HG02870 (cell line): ENCODE results near the gene NUDT8.
"Not testable (repeated sequence)": the region's sequence is repeated elsewhere in the genome, so short reads cannot be mapped to it uniquely, and the experiment has no call there.

ENCODE experiments used
- ATAC-seq: cut with Tn5 transposase; IDR thresholded peaks from one replicate; pipeline ENCODE4 v1.9.1; 2021; ENCODE audit warnings: mild to moderate bottlenecking, moderate library complexity; ENCODE audit not compliant: unreplicated experiment

NUDT8 gene

DNA sequence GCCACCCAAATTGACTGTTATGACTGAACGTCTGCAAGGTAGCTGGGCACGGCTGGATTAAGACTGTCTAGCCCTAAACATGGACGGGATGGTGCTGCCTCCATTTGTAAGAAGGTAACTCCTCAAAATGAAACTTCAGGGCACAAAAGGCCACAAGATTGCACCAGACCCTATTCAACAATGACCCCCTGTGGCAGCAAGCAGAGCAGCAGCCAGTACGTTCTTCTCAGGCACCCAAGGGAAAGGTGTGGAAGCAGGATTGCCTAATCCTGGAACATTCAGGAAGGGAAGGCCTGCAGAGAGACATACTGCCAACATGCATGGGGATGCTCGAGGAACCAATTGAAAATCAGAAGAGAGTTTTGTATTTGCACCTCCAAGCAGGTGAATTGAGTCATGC lies 14.3 kb upstream of the NUDT8 start:
- no peak for ATAC-seq

DNA sequence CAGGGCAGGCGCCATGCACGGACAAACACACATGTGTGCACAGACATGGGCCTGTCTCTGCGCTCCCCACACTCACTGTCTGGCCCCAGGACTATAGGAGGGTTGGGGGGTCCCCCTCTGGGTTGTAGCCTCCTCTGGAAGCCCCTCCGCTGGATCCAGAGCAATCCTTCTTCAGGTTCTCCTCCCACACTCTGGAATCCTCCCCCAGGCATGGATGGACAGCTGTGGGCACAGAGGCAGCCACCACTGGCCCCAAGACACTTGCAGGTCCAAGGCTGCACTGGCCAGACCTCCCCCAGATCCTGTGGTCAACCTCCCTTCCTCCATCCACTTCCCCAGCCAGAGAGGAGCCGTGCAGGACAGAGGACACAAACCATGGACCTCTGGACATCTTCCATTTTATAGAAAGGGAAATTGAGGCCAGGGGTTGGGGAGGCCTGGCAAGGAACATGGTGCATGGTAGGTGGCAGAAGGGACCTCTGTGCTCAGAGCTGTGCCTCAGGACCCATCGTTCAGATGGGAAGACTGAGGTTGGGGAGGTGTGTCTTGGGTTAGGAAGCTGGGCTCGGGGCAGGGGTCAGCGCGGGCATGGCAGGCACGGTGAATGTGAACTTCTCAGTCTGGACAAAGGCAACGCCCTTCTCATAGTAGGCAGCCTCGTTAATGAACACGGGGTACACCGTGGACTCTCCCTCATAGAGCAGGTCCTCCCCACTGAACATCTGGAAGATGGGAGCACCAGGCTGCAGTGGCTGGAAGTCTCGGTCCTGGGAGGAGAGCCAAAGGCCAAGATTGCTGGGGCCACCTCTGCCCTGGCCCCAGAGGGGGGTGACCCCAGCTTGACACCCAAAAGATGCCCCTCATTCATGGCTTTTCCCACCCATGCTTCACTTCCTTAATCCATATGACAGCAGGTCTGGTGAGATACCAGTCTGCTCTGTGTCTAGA lies 12.7 kb upstream of the NUDT8 start:
- ATAC-seq: no peak

DNA sequence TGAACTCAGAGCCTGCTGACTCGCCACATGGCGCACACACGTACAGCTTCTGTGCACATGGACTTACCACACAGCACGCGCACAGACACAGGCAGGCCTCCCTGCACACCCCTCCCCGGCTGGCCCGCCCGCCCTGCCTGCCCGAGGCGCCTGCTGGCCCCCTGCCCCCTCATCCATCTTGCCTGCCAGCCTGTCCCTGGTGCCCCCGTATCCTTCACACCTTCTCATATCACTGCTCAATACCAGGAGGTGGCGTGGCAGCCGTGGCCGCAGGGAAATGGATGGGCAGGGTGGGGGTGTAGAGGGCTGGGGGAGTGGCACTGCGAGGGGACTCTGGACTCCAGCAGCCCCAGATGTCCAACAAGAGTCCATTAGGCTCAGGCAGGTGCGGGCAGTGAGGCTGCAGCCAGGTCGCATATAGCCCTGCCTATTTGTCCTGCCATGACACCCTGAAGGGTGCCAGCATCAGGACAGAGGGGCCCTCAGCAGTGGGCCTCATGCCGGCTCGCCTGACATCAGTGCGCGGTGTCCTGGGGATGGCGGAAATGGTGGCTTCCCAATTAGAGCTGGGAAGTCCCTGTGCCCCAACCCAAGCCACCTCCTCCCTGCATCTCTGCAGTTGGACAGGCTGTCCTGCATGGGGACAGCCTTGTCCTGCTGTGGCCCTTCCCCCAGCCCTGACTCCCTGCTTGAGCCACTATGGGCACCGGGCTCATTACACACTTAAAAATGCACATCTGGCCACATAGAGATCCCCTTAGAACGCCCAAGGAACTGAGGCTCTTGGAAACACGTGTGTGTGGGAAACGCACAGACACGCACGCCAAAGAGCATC lies 11.8 kb upstream of the NUDT8 start:
- ATAC-seq: no peak

DNA sequence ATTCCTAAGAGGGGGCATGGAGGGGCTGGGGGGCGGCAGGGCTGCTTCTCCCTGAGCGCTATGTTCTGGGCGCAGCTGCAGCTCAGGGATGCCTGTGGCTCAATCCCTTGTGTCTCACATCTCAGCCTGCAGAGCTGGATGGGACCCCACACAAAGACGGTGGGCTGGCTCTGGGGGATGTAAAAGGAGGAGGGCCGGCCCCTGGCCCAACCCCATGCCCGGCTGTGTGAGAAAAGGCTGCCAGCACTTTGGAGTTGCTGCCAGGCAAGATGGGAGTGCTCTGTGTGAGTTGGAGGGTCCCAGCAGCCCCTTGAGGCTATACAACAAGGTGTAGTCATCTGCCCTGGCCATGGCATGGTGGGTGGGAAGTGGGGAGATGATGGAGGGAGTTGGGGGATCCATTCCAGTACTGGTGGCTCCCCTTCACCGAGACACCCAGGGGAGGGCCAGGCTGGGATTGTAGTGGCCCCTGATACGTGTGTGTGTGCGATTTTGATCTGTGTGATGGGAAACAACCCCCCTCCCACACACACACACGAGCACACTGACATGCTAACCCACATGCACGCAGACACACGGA lies 11.1 kb upstream of the NUDT8 start:
- no peak for ATAC-seq

DNA sequence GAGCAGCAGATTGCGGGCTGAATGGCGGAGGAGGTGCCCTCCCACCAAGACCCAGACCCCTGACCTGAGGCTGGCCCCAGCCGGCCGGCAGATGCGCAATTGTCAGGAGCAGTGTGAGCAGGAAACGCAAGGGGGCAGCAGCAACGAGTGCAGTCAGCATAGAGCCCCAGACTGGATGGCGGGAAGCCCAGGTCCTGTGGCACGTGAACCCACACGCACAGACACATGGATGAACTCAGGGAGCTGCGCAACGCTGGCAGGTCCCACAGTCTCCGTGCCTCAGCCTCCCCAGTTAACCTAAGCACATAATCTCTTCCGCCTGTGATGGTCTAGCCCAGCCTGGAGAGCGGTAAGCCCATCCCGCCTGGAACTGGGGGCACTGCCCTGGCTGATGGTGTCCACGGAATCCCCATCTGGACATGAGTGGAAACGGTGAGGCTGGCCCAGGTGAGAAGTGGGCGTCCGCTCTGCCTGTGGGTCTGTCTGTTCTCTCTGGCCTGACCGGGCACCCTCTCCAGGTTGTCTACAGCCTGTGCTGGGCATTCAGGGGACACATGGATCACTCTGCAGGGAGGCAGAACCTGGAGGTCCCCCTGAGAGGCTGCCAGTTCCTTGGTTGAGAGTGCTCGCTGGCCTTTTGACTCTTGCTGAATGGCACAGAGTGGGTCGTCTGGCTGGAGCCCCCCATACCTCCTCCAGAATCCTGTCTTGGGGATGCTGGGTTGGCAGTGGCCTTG lies 10.5 kb upstream of the NUDT8 start:
- no peak for ATAC-seq

DNA sequence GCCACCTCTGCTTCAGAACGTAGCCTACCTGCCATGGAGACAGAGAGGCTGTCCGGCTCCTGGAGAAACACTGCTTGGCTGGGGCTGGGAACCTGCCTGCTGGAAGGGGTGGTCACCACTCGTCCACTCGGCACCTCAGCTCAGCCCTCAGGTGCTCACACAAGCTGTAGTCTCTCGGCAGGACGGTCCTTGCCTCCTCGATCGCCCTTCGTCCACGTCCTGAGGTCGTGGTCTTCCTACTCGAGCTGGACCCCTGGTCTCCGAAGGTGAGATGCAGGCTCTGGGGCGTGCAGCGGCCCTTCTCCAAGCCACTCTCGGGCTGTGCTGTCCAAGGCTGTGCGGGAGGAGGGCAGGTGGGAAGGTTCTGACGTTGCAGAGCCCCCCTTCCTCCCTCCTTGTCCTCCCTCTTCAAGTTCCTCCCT lies 9.7 kb upstream of the NUDT8 start, which contains the start of gene TBX10:
TBX10 (minus strand) TSS at position 326 of the 422 bp plus-strand sequence; CDS start at position 35, 291 bp downstream.
- no peak for ATAC-seq

DNA sequence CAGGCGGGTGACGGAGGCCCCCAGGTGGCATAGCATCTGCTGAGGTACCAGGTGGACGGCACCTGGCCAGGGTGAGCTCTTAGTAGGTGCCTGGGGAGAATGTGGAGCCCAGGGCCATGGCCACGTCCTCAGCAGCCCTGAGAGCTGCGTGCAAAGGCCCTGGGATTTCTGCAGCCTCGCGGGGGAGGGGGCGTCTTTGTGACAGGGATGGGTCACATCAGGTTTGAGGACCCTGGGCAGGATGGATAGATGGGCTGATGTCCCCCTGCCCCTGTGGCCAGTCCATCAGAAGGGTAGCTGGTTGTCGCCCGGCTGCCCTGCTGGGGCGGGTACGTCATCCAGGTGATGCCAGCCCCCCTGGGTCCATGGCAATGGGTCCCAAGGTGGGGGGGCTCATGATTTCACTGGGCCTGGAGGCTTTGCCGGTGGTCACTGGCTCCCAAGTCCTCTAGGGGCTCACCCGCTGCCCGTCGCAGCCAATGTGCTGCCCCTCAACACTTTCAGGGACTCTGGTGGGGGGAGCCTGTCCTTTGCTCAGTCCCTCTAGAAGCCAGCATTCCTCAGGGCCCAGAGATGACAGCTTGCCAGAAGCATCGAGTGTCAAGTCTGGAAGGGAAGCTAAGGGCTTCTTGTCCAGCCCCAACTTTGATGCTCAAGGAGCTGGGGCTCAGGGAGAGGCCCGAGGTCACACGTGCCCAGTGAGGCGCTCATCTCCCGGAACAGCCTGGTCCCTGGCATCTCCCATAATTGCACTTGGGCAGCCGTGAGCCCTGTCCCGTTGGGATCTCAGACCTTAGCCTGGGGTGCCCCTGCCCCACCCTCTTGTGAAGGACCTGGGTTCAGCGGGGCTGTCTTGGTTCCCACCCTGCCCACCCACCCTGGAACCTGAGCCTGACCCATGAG lies 9.0 kb upstream of the NUDT8 start:
- no peak for ATAC-seq

DNA sequence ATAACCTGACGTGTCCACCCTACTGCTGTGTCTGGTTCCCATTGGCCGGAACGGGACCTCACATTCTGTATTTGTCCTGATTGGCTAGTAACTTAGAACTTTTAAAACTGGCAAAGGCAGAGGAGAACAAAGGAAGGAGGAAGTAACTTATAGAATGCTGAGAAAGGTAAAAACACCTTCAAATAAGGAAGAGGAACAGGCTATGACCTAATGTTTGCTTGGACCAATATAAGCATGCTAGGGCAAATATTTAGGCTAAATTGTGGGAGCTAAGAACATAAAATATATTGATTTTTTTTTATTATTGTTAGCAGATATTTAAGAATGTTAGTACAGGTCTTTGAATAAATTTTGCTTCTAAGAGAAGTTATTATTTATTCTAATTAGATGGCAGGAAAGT lies 7.7 kb upstream of the NUDT8 start:
- ATAC-seq: not testable (repeated sequence)

DNA sequence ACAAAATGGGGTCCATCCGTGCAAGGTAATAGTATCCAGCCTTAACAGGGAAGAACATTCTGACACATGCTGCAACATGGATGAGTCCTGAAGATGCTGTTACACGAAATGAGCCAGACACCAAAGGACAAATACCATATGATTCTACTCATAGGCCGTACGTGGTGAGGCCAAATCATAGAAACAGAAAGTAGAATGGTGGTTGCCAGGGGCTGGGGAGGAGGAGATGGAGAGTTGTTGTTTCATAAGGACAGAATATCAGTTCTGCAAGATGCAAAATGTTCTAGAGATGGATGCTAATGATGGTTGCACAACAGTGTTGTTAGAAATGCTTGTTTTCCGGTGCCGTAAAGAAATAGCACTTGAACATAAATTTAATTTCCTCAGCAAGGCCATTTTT lies 7.2 kb upstream of the NUDT8 start:
- no peak for ATAC-seq

DNA sequence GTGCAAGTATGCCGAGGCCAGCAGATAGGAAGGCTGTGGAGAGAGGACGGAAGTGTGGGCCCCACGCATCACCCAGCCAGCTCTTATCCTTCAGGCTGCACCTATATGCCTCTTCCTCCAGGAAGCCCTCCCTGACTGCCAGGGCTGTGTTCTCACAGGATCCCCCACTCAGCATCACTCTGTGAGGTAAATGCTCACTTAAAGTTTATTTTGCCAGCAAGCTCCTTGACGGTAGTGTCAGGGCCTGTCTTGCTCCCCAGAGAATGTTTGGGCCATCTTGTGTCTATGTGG lies 5.4 kb upstream of the NUDT8 start:
- no peak for ATAC-seq

DNA sequence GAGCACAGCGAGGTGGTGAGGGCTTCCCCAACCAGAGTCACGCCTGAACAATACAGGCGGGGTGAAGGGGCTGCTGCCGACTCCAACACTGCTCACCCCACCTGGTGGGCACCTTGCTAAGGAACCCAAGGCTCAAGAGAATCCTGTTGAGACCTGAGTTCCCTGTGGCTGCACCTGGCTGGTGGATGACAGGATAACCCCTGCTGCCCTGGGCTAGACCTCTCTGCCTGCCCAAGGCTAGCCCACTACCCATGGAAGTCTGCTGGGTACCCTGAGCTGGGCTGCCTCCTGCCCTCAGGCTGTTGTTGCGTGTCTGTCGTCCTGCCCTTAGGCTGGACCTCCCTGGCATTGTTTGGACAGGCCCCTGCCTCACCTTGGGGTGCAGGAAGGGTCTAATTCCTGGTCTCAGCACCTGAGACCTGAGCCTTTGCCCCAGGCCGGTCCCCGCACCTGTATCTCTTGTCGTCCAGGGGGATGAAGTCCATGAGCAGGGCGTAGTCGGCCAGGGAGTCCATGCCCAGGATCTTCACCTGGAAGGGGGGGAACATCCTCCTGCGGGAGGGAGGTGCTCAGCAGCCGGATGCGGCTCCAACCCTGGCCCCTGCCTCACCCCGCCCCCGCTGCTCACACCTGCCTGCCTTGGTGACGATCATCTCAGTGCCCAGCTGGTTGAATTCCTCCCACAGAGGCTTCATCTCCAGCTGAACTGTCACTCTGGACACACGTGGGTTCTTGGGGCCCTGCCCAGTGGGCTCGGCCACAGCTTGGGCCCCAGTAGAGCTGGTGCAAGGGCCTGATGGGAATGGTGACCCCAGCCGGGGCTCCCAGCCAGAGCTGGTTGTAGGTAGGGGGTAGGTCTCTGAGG lies 4.9 kb upstream of the NUDT8 start:
- ATAC-seq: no peak

DNA sequence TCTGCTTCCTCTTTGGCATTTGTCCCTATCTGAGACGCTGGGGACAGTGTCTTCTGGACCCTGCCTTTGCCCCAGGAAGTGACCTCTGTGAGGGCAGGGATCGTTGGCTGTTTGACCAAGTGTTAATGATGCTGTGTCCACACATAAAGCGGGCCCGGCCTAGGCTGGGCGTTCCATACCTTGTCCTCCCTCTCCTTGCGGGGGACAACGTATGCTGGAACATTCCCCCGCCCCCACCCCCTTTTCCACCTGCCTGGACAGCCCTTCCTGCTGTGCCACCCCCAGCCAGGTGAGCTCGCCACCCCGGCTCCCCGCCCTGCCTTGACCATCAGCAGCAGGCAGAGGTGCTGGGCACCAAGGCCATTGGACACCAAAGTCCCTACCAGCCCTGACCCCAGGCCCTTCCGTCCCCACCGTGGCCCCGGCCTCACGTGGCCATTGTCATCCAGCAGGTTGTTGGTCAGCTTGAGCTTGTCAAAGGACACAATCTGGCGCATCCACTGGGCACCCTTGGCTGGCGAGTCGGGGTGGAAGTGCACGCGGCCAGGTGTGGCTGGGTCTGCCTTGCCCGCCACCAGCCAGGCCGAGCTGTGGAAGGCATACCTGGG lies 4.1 kb upstream of the NUDT8 start:
- ATAC-seq: no peak

DNA sequence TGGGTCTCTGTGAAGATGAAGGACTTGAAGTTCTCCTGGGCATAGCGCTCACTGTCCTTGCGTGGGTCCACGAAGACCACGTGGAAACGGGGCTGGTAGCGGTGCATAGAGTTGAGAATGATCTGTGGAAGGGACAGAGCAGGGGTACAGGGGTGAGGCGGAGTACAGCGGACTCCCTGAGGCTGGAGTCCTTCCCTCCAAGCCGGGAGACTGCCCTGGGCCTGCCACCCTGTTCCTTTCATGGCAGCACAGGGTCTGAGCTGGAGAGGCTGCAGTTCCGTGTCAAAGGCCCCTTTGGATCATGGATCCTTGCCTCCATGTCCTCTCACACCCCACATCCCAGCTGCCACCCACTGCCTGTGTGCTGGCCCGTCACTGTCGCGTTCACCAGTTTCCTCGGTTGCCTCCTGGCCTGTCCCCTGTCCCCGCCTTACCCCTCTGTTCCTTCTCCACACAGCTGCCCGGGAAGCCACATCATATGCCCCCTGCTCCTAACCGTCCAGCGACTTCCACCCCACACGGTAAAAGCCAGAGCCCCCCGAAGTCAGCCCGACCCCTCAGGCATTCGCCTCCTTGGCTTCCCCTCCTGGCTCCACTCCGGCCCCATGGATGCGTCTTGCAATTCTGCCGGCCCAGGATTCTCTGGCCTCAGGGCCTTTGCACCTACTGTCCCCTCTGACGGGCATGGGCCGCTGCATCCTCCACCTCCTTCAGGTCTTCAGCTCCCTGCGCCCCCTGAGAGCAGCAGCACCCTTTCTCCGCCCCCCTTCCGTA lies 3.4 kb upstream of the NUDT8 start:
- ATAC-seq: no peak

DNA sequence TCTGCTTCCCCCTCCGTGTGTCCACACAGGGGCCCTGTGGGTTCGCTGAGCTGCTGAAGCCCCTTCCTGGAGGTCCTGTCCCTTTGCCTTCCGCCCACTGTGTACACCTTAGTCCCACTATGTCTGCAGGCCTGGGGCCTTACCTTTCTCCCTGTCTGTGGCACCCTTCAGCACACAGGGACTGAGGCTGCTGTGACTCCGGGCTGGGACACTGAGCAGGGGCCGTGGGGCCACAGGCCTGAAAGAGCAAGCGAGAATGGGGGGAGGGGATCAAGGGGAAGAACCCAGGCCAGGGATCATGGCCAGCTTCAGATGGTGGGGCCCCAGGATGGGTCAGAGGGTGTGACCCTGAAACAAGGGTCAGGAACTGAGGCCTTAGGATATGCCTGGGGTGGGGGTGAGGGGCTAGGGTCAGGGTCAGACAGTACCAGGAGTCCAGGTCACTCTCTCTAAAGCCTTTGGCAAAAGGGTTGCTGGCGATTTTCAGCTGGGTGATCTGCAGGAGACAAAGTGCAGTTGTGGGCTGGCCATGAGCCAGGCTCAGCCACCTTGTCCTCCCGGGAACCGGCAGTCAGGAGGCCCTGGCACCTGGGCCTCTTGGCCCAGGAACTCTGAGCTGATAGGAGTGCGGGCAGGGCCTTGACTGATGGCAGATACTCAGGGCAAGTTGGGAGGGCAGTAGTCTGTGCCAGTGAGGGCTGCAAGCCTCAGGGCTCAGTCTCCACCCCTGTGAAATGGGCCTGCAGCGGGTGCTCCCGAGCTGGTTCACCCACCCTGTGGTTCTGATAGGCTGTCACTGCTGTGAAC lies 2.6 kb upstream of the NUDT8 start:
- no peak for ATAC-seq

DNA sequence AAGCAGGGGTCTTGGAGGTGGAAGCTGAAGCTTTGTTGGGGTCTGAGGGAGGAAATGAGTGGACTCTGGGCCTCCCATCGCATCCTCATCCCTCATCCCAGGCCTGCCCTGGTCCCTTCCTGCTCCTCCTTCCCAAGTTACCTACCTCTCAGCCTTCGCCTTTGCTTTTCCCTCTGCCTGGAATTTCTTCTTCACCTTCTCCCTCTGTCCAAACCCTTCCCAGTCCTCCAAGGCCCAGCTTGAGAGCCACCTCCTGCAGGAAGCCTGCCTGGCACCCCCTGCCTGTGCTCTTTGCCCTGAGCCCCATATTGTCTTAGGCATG lies 2.1 kb upstream of the NUDT8 start:
- no peak for ATAC-seq

DNA sequence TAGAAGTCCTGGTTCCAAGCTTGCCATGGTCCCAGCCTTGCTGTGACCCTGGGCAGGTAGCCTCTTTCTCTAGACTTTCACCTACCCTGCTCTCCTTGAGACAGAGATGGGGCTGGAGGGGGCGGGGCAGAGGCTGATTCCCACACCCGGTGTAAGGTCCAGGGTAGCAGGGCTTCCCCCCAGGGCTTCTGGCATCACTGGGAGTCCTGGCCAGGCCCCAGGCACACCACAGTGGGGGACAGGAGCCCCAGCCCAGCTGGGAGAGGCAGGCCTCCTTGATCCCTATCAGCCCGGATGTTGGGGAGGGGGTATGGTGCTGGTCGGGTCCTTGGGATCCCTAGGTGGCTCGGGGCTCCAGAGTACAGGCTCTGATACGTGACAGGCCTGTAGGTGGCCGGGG lies 1.7 kb upstream of the NUDT8 start:
- no peak for ATAC-seq

DNA sequence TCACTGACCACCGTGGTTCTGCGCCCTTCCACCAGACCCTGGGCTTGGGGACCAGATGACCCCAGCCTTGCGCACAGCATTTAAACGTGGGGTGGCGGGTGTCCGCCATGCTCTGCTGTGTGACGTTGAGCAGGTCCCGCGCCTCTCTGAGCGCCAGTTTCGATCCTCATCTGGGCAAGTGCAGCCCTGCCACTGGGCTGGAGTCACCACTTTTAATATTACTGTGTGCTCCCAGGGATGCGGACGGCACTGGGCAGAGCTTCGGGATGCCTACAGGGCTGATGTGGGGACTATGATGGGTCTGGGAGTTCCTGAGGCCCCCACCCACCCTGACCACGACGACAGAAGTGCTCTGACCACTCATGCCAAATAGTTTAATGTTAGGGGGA lies 1.2 kb upstream of the NUDT8 start:
- no peak for ATAC-seq
